H1 (cell line): ENCODE results near the gene TPSD1. TPM values are rescaled to one million over a fixed set of nuclear protein-coding genes. Genes with fewer than 3 reads are reported as not detected.
"Not testable (repeated sequence)": the region's sequence is repeated elsewhere in the genome, so short reads cannot be mapped to it uniquely, and the experiment has no call there.

ENCODE experiments used
- CTCF ChIA-PET: fragments of 300-600 bp; sonication (Branson Sonifier 250); formaldehyde crosslinking; loops from one replicate; lab custom pipeline; 2021; ENCODE audit not compliant: partially characterized antibody; lab: Charles Lee
- POLR2A ChIA-PET: fragments of 300-600 bp; sonication (Branson Sonifier 250); formaldehyde crosslinking; loops from one replicate; lab custom pipeline; 2021; ENCODE audit warnings: inconsistent platforms; ENCODE audit not compliant: partially characterized antibody; lab: Charles Lee
- DNase-seq, 2 experiments: peaks; one replicate each; pipeline versions ENCODE4 v3.0.0 to v3.0.0-alpha.2; 2010 to 2022; ENCODE audit warnings: low spot score in 2 of 2, low read depth in 1 of 2, mixed read lengths in 1 of 2
- FAIRE-seq: peaks from 2 replicates; lab custom pipeline; 2011; peaks lifted over from hg19 to GRCh38; lab: Jason Lieb, UNC
- H2AFZ ChIP-seq: 2 replicates; pipeline ENCODE4 v1.8.1; 2012; ENCODE audit warnings: low read length, inconsistent platforms
- H2AK5ac ChIP-seq: 2 replicates; pipeline ENCODE4 v1.6.1; 2013; ENCODE audit warnings: low read depth, low read length
- H2BK120ac ChIP-seq: replicated peaks from 2 replicates; pipeline ENCODE3; 2013; ENCODE audit warnings: low read depth, low read length, inconsistent platforms
- H2BK12ac ChIP-seq: 2 replicates; pipeline ENCODE4 v1.6.1; 2013; ENCODE audit warnings: low read depth, low read length
- H2BK15ac ChIP-seq: 2 replicates; pipeline ENCODE4 v1.6.1; 2013; ENCODE audit warnings: low read length
- H2BK20ac ChIP-seq: 2 replicates; pipeline ENCODE4 v1.6.1; 2013; ENCODE audit warnings: low read length
- H2BK5ac ChIP-seq: 2 replicates; pipeline ENCODE4 v1.6.1; 2013; ENCODE audit warnings: low read depth, low read length
- H3K14ac ChIP-seq: 2 replicates; pipeline ENCODE4 v1.6.1; 2013; ENCODE audit warnings: inconsistent platforms; ENCODE audit not compliant: insufficient read length
- H3K18ac ChIP-seq: 2 replicates; pipeline ENCODE4 v1.6.1; 2013; ENCODE audit warnings: low read length; ENCODE audit errors: extremely low read depth
- H3K23ac ChIP-seq: 2 replicates; pipeline ENCODE4 v1.6.1; 2013; ENCODE audit warnings: inconsistent platforms; ENCODE audit not compliant: insufficient read length
- H3K23me2 ChIP-seq: 2 replicates; pipeline ENCODE4 v1.6.1; 2013; ENCODE audit warnings: low read depth, low read length
- H3K27ac ChIP-seq: 2 replicates; pipeline ENCODE4 v1.6.1; 2011; ENCODE audit warnings: low read depth, low read length, inconsistent platforms
- H3K27me3 ChIP-seq, 4 experiments: replicated peaks in 1 of 4; 1 replicate in 1 of 4; 2 replicates in 3 of 4; pipeline versions ENCODE4 v1.6.1 to v1.8.1; 2011 to 2013; ENCODE audit warnings: low read length in 3 of 4, mild to moderate bottlenecking in 3 of 4, inconsistent platforms in 2 of 4, mixed read lengths in 2 of 4, moderate library complexity in 1 of 4; ENCODE audit not compliant: control insufficient read depth in 3 of 4, insufficient read depth in 3 of 4; ENCODE audit errors: extremely low read depth in 1 of 4
- H3K36me3 ChIP-seq, 4 experiments: 2 replicates each; pipeline versions ENCODE4 v1.6.1 to v1.8.1; 2011 to 2013; ENCODE audit warnings: mild to moderate bottlenecking in 4 of 4, low read length in 3 of 4, moderate library complexity in 2 of 4, control low read depth in 1 of 4, inconsistent platforms in 1 of 4; ENCODE audit not compliant: insufficient read depth in 4 of 4, control insufficient read depth in 2 of 4
- H3K4ac ChIP-seq: replicated peaks from 2 replicates; pipeline ENCODE3; 2013; ENCODE audit warnings: low read length, low read depth, mixed read lengths, inconsistent platforms; ENCODE audit not compliant: insufficient read length
- H3K4me1 ChIP-seq, 4 experiments: replicated peaks in 1 of 4; 1 replicate in 1 of 4; 2 replicates in 3 of 4; pipeline versions ENCODE4 v1.6.1 to v1.8.1; 2011 to 2013; ENCODE audit warnings: low read length in 3 of 4, inconsistent platforms in 2 of 4, mixed read lengths in 1 of 4; ENCODE audit not compliant: insufficient read depth in 4 of 4, control insufficient read depth in 3 of 4
- H3K4me2 ChIP-seq, 2 experiments: 2 replicates each; pipeline versions ENCODE4 v1.6.1 to v1.8.1; 2011 to 2013; ENCODE audit warnings: low read depth in 2 of 2, low read length in 2 of 2, control low read depth in 1 of 2, inconsistent platforms in 1 of 2, mild to moderate bottlenecking in 1 of 2; ENCODE audit not compliant: insufficient read depth in 1 of 2
- H3K4me3 ChIP-seq, 4 experiments: fragments of 200-600, 300-600 bp in 1 of 4; sonication (generic), shearing (Covaris generic), sonication (Bioruptor Twin) in 1 of 4; 2 replicates each; pipeline versions ENCODE4 v1.5.1 to v1.8.1; 2011 to 2016; ENCODE audit warnings: low read length in 4 of 4, low read depth in 3 of 4, control low read depth in 2 of 4, inconsistent platforms in 2 of 4, mild to moderate bottlenecking in 2 of 4, mixed read lengths in 1 of 4, moderate library complexity in 1 of 4; ENCODE audit not compliant: insufficient read depth in 2 of 4; ENCODE audit errors: extremely low read depth in 1 of 4
- H3K56ac ChIP-seq: replicated peaks from 2 replicates; pipeline ENCODE3; 2013; ENCODE audit warnings: low read depth, mild to moderate bottlenecking, mixed read lengths, low read length, inconsistent platforms; ENCODE audit not compliant: insufficient read length
- H3K79me1 ChIP-seq: 2 replicates; pipeline ENCODE4 v1.6.1; 2013; ENCODE audit warnings: low read depth, low read length, control low read depth
- H3K79me2 ChIP-seq, 2 experiments: 2 replicates each; pipeline versions ENCODE4 v1.6.1 to v1.8.1; 2012 to 2013; ENCODE audit warnings: low read length in 2 of 2, mild to moderate bottlenecking in 2 of 2, inconsistent platforms in 1 of 2; ENCODE audit not compliant: insufficient read depth in 2 of 2, control insufficient read depth in 1 of 2
- H3K9ac ChIP-seq, 4 experiments: replicated peaks in 1 of 4; 1 replicate in 1 of 4; 2 replicates in 3 of 4; pipeline versions ENCODE4 v1.6.1 to v1.8.1; 2011 to 2013; ENCODE audit warnings: low read depth in 3 of 4, low read length in 3 of 4, control low read depth in 2 of 4, mild to moderate bottlenecking in 2 of 4, moderate library complexity in 2 of 4, inconsistent platforms in 1 of 4; ENCODE audit errors: extremely low read depth in 1 of 4
- H3K9me3 ChIP-seq, 2 experiments: 2 replicates each; pipeline versions ENCODE4 v1.6.1 to v1.8.1; 2012 to 2013; ENCODE audit warnings: mild to moderate bottlenecking in 2 of 2, moderate library complexity in 2 of 2, control low read depth in 1 of 2, inconsistent platforms in 1 of 2, low read depth in 1 of 2, low read length in 1 of 2, mixed read lengths in 1 of 2; ENCODE audit not compliant: insufficient read depth in 2 of 2
- H4K20me1 ChIP-seq, 2 experiments: replicated peaks in 1 of 2; 2 replicates each; pipeline versions ENCODE3 to v1.8.1; 2011 to 2013; ENCODE audit warnings: inconsistent platforms in 2 of 2, low read length in 2 of 2, mild to moderate bottlenecking in 1 of 2; ENCODE audit not compliant: insufficient read depth in 2 of 2, control insufficient read depth in 1 of 2
- H4K5ac ChIP-seq: 2 replicates; pipeline ENCODE4 v1.6.1; 2013; ENCODE audit warnings: low read length, low read depth, mixed read lengths, inconsistent platforms; ENCODE audit not compliant: insufficient read length
- H4K8ac ChIP-seq: 2 replicates; pipeline ENCODE4 v1.8.0; 2013; ENCODE audit warnings: mild to moderate bottlenecking, moderate library complexity, low read length, inconsistent platforms; ENCODE audit not compliant: insufficient read depth; ENCODE audit errors: extremely low read depth
- H4K91ac ChIP-seq: replicated peaks from 2 replicates; pipeline ENCODE3; 2013; ENCODE audit warnings: low read length, mixed read lengths, inconsistent platforms; ENCODE audit not compliant: insufficient read length
- WGBS, 2 experiments: shearing (Covaris generic) in 1 of 2; methylation state at CpG; one replicate each; pipeline versions ENCODE4 v1.1.6 to v1.1.7; 2013 to 2015; ENCODE audit warnings: low lambda C conversion rate in 2 of 2, mixed read lengths in 2 of 2, inconsistent platforms in 1 of 2, low coverage in 1 of 2, missing lambda C conversion rate in 1 of 2; ENCODE audit not compliant: insufficient replicate concordance in 2 of 2, insufficient coverage in 1 of 2, insufficient read length in 1 of 2; ENCODE audit errors: extremely low coverage in 1 of 2, missing lambda C conversion rate in 1 of 2; 5-methylcytosine and 5-hydroxymethylcytosine counted together
- polyA plus RNA-seq, 7 experiments: library from polyadenylated mRNA; depleted of rRNA in 3 of 7; stranded (reverse) in 5 of 7; unstranded in 2 of 7; fragments of >200 nt in 5 of 7; fragments of 200-250 nt in 2 of 7; gene quantifications; 1 replicate in 5 of 7; 2 replicates in 1 of 7; 4 replicates in 1 of 7; pipeline versions ENCODE4 v1.2.1 to v1.2.3, GENCODE V29; 2011 to 2013; ENCODE audit warnings: missing spikeins in 2 of 7, mixed read lengths in 2 of 7
- total RNA-seq: library from RNA; stranded (reverse); fragmentation: NEBNext Ultra II Directional; extraction: Animal tissue kit (Norgen Biotek cat#: 25700); gene quantifications from 2 replicates; pipeline ENCODE4 v1.2.1, GENCODE V29; 2021

The TPSD1 gene
- total and polyA plus RNA-seq, 2 of the 8 experiments (the other 6 are each of a cell fraction or from before 2014, with no cell fraction given), result 0.26 TPM; not detected in 1

GRCh38 chr16:1230084-1230470 lies 25.8 kb upstream of the TPSD1 start, which contains the start of gene TPSB2:
TPSB2 (minus strand) TSS chr16:1230184; CDS start chr16:1229951, 233 bp downstream.
- POLR2A ChIA-PET, H3K4me3 ChIP-seq: not testable (repeated sequence)

More at GRCh38 chr16:1230084-1230470, 25.8 kb upstream of the TPSD1 start, which contains the start of gene TPSB2:
- CTCF ChIA-PET, H2AK5ac ChIP-seq, H3K4ac ChIP-seq, DNase-seq, H2AFZ ChIP-seq, H2BK20ac ChIP-seq, H2BK15ac ChIP-seq, H3K4me1 ChIP-seq, H2BK120ac ChIP-seq, H3K18ac ChIP-seq, H3K56ac ChIP-seq, H3K23ac ChIP-seq, H3K79me1 ChIP-seq, H3K9ac ChIP-seq, H3K27me3 ChIP-seq, FAIRE-seq, H3K4me2 ChIP-seq, H4K8ac ChIP-seq, H4K91ac ChIP-seq, H2BK12ac ChIP-seq, H3K23me2 ChIP-seq, H4K20me1 ChIP-seq, H3K27ac ChIP-seq, H3K14ac ChIP-seq, H3K36me3 ChIP-seq, H4K5ac ChIP-seq, H3K9me3 ChIP-seq, H2BK5ac ChIP-seq, H3K79me2 ChIP-seq: not testable (repeated sequence)
- WGBS, 2 experiments, result no CpG with 5 or more reads among the region's 11 CpGs
